GM18873 (cell line): ENCODE measurements around the gene LRRN3.

Experiments
- ATAC-seq: cut with Tn5 transposase; IDR thresholded peaks from one replicate; pipeline ENCODE4 v1.9.1; 2021; ENCODE audit warnings: mild to moderate bottlenecking, moderate library complexity, moderate number of reproducible peaks; ENCODE audit not compliant: unreplicated experiment, low FRiP score

Gene LRRN3

GRCh38 chr7:111159426-111159825, 68.5 kb downstream of the LRRN3 start:
- no peak for ATAC-seq

- no peak for ATAC-seq
These were observed 69.4 kb downstream of the LRRN3 start for GRCh38 chr7:111160297-111160696.

DNA sequence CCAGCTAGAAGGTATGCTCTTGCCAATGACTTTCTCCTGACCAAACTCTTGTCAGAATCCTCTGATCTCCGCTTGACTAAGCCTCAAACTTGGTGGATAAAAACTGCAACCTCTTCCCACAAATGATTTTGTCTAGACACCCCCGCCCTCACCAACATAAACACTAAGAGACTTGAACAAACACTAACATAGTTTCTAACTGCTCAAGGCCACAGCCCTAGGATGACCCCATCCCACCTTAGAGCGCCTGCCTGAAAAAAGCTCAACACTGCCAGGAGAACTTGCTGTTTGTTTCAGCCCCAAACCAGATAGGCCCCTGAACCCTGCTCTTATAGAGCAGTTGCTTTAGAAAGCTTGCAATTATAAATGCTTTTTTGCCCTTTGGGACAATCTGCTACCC, 71.8 kb downstream of the LRRN3 start:
- no peak for ATAC-seq

- ATAC-seq: no peak
These were observed 73.5 kb downstream of the LRRN3 start for GRCh38 chr7:111164442-111164841.

DNA sequence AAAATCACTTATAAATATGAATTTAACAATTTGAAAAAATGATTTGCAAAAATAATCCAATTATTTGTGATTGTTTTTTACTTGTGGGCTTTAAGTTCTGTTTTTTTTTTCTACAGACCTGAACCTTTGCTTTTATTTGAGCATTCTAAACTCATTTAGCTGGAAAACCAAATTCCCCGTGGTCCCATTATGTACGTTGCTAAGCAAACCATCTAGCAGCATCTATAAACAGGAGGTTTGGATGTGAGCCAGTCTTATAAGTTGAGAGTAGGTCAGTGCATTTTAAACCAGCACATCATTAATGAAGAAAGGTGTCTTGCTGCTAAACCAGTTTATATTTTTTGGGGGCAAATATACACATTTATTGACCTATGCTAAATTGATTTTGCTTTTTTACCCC, 77.3 kb downstream of the LRRN3 start:
- no peak for ATAC-seq

DNA sequence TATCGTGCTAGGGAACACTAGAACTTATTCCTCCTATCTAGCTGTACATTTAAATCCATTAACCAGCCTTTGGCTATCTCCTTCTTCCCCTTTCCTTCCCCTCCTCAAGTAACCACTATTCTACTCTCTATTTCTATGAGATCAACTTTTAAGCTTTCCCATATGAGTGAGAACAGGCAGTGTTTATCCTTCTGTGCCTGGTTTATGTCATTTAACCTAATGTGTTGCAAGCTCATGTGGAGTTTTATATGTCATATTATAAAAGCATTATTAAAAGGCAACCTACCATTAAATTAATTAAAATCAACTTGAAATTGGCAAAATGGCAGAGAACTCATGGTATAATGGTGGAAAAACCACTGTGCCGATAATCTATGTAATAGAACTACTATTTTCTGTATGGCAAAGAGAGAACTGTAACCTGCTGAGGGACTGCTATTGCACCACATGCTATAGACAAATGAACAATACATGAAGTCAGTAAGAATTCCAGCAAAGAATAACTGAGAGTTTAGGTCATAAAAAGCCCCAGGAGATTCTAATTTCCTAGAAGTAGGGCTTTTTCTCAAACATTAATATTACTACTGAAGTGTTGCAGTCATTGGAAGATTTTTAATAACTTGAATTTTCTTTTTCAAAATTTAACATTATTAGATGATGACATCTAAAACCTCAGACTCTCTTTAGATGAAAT, 81.8 kb downstream of the LRRN3 start:
- ATAC-seq: no peak

- no peak for ATAC-seq
These were observed 82.6 kb downstream of the LRRN3 start for GRCh38 chr7:111173528-111173927.

GRCh38 chr7:111173990-111174389, 83.1 kb downstream of the LRRN3 start:
- ATAC-seq: no peak

GRCh38 chr7:111174510-111174909, 83.6 kb downstream of the LRRN3 start:
- no peak for ATAC-seq
